GM18499 (cell line): ENCODE results near the gene SVOPL.

Source experiments
- ATAC-seq: cut with Tn5 transposase; IDR thresholded peaks from one replicate; pipeline ENCODE4 v1.9.1; 2021; ENCODE audit warnings: moderate number of reproducible peaks; ENCODE audit not compliant: insufficient read depth, unreplicated experiment

The SVOPL gene

DNA sequence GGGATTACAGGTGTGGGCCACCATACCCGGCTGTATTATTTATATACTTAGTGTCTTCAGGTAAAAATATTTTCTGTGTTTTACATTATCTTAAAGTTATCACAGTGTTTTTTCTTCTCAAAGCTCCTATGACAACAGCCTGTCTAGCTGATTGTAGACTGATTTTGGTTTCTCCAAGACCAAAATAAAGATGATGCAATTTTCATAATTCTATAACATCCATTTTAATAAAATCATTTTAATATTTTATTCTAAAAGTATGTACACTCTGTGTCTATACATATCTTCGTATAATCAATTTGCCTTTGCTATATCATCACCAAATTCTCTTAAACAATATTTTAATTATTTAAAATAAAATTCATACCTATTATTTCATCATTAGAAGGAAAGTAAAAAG lies 132.5 kb downstream of the SVOPL start:
- no peak for ATAC-seq

DNA sequence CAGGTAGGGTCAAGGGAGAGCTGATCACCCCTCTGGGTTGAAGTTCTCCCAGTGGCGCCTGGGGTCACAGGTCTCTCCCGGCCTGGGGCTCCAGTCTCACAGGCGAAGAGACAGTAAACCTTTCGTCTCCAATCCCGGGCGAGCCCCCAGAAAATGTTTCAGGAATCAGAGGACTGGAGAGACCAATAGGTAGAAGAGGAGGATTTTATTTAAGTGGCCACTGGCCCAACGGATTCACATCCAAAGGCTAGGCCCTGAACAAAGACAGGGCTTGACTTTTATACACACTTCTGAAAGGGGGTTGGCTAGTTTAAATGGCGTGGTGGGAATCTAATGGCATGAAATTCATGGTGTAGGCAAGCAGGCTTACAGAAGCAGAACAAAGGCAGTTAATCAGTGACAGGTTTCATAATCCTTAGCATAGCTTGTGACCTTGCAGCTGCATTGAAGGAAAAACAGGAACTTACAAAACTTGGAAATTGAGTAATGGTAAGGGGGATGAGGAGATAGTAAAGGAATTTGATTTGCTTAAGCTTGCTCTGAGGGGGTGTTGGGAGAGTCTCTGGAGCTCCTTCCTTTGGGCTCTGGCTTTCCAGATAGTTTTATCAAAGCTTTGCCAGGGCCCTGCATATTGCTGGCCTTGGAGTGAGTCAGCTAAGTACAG lies 135.6 kb downstream of the SVOPL start:
- no peak for ATAC-seq

DNA sequence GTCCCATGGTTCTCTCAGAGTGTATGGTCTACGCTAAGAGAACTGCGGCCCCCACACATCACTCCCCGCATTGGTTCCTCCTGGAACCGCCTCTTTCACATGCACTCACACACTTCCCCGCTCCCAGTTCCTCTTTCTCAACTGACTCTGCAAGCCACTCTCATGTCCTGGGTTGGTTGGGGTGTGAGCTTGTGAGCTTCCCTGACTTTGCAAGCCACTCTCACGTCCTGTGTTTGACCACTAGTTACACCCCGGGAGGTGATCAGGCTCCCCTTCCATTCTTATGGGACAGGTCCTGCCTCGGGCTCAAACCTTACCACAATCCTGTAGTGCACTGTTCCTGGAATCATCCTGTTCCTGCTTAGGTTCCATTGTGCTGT lies 136.1 kb downstream of the SVOPL start:
- ATAC-seq = no peak

DNA sequence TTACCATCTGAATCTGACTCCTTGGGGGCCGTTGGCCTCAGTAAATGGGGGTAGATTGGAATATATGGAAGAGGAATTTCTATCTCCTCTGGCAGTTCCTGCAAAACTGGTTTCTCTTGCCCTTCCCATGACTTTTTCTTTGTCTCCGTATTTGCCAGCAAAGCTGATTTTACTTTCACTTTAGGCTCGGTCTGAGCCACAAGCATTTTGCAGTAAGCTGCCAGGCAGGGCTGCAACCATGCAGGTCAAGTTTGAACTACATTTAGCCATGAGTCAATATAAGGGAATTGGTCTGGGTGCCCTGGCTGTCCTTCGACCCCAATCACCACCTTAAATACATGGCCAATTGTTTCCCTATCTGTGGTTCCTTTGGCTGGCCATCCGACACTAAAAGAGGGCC lies 136.8 kb downstream of the SVOPL start:
- no peak for ATAC-seq

GRCh38 chr7:138563808-138564207 lies 137.4 kb downstream of the SVOPL start:
- no peak for ATAC-seq

- no peak for ATAC-seq
Observed at GRCh38 chr7:138559448-138559847, 141.7 kb downstream of the SVOPL start.

DNA sequence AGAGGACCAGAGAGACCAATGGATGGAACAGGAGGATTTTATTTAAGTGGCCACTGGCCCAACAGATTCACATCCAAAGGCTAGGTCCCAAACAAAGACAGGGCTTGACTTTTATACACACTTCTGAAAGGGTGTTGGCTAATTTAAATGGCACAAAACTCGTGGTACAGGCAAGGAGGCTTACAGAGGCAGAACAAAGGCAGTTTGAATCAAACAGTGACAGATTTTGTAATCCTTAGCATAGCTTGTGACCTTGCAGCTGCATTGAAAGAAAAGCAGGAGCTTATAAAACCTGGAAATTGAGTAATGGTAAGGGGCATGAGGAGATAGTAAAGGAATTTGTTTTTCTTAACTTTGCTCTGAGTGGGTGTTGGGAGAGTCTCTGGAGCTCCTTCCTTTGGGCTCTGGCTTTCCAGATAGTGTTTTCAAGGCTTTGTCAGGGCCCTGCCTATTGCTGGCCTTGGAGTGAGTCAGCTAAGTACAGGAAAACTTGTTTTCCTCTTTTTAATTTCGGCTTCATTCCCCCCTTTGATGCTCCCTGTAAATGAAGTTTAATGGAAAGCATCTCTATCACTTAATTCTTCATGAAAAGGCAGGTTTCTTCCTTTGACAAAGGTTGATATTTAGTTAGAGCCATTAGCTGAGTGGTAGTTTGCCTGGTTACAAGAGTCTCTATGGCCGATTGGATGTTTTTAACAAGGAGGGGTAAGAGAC lies 144.2 kb downstream of the SVOPL start:
- no peak for ATAC-seq

- no peak for ATAC-seq
Observed at GRCh38 chr7:138555684-138556083, 145.5 kb downstream of the SVOPL start.

GRCh38 chr7:138554674-138555073 lies 146.5 kb downstream of the SVOPL start:
- ATAC-seq = no peak

GRCh38 chr7:138553805-138554204 lies 147.4 kb downstream of the SVOPL start:
- no peak for ATAC-seq

DNA sequence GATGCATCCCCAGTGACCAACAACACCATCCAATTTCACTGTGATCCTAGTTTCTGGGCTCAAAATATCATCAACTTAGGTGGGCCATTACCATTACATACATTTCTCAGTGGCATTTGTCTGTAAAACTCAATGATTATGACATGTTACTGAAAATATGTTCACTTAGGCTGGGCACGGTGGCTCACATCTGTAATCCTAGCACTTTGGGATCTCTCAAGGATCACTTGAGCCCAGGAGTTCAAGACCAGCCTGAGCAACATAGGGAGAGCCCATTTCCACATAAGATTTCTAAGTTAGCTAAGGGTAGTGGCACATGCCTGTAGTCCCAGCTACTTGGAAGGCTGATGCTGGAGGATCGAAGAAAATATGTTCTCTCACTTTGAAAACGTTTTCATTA lies 150.1 kb downstream of the SVOPL start:
- ATAC-seq = no peak

DNA sequence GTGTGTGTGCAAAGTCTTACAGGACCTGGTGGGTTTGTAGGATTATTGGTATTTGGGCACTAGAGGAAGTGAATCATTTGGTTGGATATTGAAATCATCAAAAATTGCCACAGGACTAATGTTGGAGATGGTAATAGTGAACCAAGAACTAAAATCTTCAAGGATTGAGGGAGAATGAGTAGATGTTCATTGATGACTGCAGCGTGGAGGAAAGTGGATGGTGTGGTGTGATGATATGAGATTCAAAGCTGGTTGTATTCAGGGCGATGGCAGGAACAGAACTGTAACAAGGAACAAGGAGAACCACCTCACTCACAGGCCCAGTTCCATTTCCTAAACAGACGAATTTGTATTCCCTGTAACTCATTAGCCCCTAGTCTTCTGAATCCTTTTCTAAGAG lies 150.8 kb downstream of the SVOPL start:
- ATAC-seq = no peak

DNA sequence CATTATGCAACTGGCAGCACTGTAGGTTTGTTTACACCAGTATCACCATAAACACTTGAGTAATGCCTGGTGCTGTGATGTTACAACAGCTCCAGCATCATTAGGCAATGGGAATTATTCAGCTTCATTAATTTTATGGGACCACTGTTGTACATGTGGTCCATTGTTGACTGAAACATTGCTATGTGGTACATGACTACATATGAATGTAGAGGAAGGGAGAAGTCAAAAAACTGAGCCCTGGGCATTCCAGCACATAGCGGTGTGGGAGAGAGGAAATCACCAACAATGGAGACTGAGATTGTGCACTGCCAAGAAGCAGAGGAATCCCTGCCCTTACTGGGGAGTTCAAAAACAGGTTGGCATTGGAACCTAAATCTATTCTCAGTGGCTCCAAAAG lies 152.1 kb downstream of the SVOPL start:
- no peak for ATAC-seq

DNA sequence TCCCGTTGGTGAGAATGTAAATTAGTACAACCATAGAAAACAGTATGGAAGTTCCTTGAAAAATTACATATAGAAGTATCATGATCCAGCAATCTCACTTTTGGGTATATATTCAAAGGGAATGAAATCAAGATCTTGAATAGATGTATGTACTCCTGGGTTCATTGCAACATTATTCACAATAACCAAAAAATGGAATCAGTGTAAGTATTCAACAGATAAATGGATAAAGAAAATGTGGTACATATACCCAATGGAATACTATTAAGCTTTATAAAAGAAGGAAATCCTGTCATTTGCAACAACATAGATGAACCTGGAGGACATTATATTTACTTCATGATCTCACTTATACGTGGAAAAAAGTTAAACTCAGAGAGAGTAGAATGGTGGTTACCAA lies 154.3 kb downstream of the SVOPL start:
- no peak for ATAC-seq

DNA sequence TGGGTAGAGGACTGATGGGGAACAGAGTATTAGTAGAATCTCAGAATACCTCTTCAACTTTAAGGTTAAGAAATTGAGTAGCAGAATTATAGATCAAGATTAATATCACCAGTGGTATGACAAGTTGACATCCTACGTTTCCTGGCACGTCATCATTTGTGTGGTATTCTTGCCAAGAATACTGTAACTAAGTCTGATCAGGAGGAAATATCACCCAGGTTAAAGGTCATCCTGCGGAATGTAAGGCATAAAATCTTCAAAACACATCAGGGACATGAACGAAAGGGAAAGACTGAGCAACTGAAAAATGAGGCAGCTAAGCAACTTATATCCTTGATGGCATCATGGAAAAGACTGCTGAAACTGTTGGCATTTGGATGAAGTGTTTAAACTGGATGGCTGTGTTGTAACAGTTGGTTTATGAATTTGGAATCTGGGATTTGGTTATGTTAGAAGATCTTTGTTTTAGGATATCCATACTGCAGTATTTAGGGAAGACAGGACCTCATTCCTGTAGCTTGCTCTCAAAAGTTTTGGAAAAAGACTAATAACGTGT lies 155.0 kb downstream of the SVOPL start:
- ATAC-seq = no peak

DNA sequence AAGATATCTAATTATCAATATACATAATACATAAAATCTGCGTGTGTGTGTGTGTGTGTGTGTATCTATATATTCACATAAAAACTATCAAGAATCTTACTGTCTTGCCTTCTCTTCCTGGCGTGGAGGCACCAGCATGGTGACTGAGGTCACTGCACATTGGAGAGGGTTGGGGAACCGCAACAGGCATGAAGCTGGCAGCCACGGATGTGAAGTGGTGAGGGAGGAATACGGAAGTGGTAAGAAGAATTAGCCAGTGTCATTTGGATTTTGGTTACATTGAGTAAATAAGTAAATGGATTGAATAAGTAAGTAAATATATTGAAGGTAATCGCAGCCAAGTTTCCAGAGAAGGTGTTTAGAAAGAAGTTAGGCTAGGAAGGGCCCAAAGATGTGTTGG lies 156.0 kb downstream of the SVOPL start:
- no peak for ATAC-seq
